Keratinocyte (primary cell): ENCODE measurements around the gene ASF1A. TPM values are rescaled to one million over a fixed set of nuclear protein-coding genes. Genes with fewer than 3 reads are reported as not detected.

Experiments
- DNase-seq: peaks from one replicate; pipeline ENCODE4 v3.0.0-alpha.2; 2011; ENCODE audit warnings: low read depth, missing footprints, low spot score
- FAIRE-seq: peaks from 2 replicates; lab custom pipeline; 2011; peaks lifted over from hg19 to GRCh38; lab: Jason Lieb, UNC
- H2AFZ ChIP-seq: 2 replicates; pipeline ENCODE4 v1.6.0; 2012; ENCODE audit warnings: low read length, control low read depth, inconsistent platforms; ENCODE audit not compliant: control insufficient read depth
- H3K27ac ChIP-seq: 2 replicates; pipeline ENCODE4 v1.5.1; 2011; ENCODE audit warnings: low read length; ENCODE audit not compliant: control insufficient read depth, insufficient read depth
- H3K27me3 ChIP-seq: 3 replicates; pipeline ENCODE4 v1.6.0; 2011; ENCODE audit warnings: low read length; ENCODE audit not compliant: control insufficient read depth, insufficient read depth; ENCODE audit errors: extremely low read depth
- H3K36me3 ChIP-seq, 2 experiments: 2 replicates in 1 of 2; 3 replicates in 1 of 2; pipeline ENCODE4 v1.5.1; 2011; ENCODE audit warnings: low read length in 2 of 2, mild to moderate bottlenecking in 1 of 2; ENCODE audit not compliant: control insufficient read depth in 2 of 2, insufficient read depth in 2 of 2; ENCODE audit errors: extremely low read depth in 1 of 2
- H3K4me1 ChIP-seq: 3 replicates; pipeline ENCODE4 v1.5.1; 2011; ENCODE audit warnings: low read length; ENCODE audit not compliant: control insufficient read depth, insufficient read depth; ENCODE audit errors: extremely low read depth
- H3K4me2 ChIP-seq: 3 replicates; pipeline ENCODE4 v1.6.0; 2011; ENCODE audit warnings: low read depth, low read length; ENCODE audit not compliant: control insufficient read depth, insufficient read depth; ENCODE audit errors: extremely low read depth
- H3K4me3 ChIP-seq, 3 experiments: fragments of 200-600 bp in 1 of 3; sonication (generic) in 1 of 3; 2 replicates in 2 of 3; 3 replicates in 1 of 3; pipeline ENCODE4 v1.5.1; 2011 to 2016; ENCODE audit warnings: low read length in 3 of 3, mild to moderate bottlenecking in 3 of 3, control low read depth in 2 of 3, inconsistent platforms in 1 of 3, low read depth in 1 of 3, mixed read lengths in 1 of 3, mixed run types in 1 of 3, moderate library complexity in 1 of 3; ENCODE audit not compliant: control insufficient read depth in 2 of 3, insufficient read depth in 2 of 3; ENCODE audit errors: extremely low read depth in 1 of 3
- H3K79me2 ChIP-seq: 2 replicates; pipeline ENCODE4 v1.6.0; 2012; ENCODE audit warnings: low read length; ENCODE audit not compliant: control insufficient read depth, insufficient read depth
- H3K9ac ChIP-seq: 3 replicates; pipeline ENCODE4 v1.6.0; 2011; ENCODE audit warnings: low read length; ENCODE audit not compliant: control insufficient read depth, insufficient read depth; ENCODE audit errors: extremely low read depth
- H3K9me1 ChIP-seq: 3 replicates; pipeline ENCODE4 v1.6.0; 2011; ENCODE audit warnings: low read length; ENCODE audit not compliant: control insufficient read depth, insufficient read depth; ENCODE audit errors: extremely low read depth
- H3K9me3 ChIP-seq: 2 replicates; pipeline ENCODE4 v1.5.1; 2012; ENCODE audit warnings: low read depth, low read length; ENCODE audit not compliant: control insufficient read depth
- H4K20me1 ChIP-seq: 3 replicates; pipeline ENCODE4 v1.6.0; 2011; ENCODE audit warnings: low read length; ENCODE audit not compliant: control insufficient read depth, insufficient read depth; ENCODE audit errors: extremely low read depth
- EZH2 ChIP-seq: IDR thresholded peaks from one replicate; pipeline ENCODE4 v1.6.1; 2012; ENCODE audit warnings: inconsistent platforms, mild to moderate bottlenecking, low read length, moderate library complexity
- dilution Hi-C: fragments of 300-500 bp; cut with MboI; formaldehyde crosslinking; loops from one replicate; pipeline ENCODE4 v1.7.0; 2020; ENCODE audit warnings: low sequenced_read_pairs; ENCODE audit not compliant: extremely low pct_ligation_motif_present
- polyA plus RNA-seq, 5 experiments: library from polyadenylated mRNA; depleted of rRNA in 3 of 5; stranded (reverse) in 3 of 5; stranded (forward) in 1 of 5; unstranded in 1 of 5; fragments of >200 nt; gene quantifications; 1 replicate in 1 of 5; 2 replicates in 3 of 5; 3 replicates in 1 of 5; pipeline versions ENCODE4 v1.2.1 to v1.2.3, GENCODE V29; 2011 to 2012; ENCODE audit warnings: missing spikeins in 2 of 5, low read depth in 1 of 5, low replicate concordance in 1 of 5
- TF ChIP-seq, protein P1 (sequence below), 3 experiments: IDR thresholded peaks in 1 of 3; conservative IDR thresholded peaks in 1 of 3; optimal IDR thresholded peaks in 1 of 3; 2 replicates in 2 of 3; 3 replicates in 1 of 3; pipeline versions ENCODE3 to v1.5.1; 2011; ENCODE audit warnings: low read length in 3 of 3, mild to moderate bottlenecking in 3 of 3, moderate library complexity in 2 of 3, control low read depth in 1 of 3, inconsistent platforms in 1 of 3; ENCODE audit not compliant: insufficient read depth in 2 of 3; ENCODE audit errors: extremely low read depth in 1 of 3

Gene ASF1A
- polyA plus RNA-seq, 1 donor (not counting 4 experiments of a cell fraction or from before 2014, with no cell fraction given) = 19.9 TPM

DNA sequence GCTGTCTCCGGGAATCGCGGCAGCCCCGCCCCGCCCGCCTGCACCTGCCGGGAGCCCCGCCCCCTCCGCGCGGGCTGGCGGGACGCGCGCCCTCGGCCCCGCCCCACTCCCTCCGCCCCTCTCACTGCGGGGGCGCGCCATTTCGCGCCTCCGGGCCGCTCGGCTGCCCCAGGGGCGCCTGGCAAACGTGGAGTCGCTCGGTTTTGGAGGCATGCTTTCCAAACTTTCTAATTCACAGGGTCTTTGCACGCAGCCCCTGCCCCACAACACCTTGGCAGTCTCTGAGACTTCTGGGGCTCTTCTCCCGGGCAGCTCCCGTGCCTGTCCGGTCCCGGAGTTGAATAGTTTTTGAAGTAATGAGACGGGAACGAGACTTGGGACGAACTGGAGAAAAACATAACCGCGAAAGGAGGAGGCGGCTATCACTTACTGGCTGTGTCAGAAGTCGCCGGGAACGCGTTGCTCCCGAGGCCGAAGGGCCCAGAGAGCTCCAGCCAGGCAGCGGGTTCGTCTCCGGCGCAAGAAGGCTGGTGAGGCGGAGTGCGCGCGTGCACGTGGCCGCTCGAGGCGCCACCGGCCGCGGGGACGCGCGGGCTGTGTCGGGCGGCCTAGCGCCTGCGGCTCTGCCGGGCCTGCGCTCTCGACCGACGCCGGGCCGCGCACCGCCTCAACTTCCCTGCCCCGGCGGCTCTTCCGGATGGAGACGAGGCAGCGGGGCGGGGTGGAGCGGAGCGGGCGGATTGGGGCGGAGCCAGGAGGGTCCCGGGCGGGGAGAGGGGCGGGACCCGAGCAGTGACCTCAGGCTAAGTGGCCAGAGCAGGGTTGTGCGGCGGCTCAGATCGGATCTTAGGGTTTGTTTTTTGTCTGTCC is 40.7 kb downstream of the ASF1A start, which contains the start of gene MCM9:
Gene MCM9, minus strand, starts transcription at position 699 of the 870 bp plus-strand sequence. CDS start 3,436 bp downstream, outside the sequence.
- Histone ChIP-seq H3K9me3 (no peaks in the 10 kb centered on the region), H3K9ac (peak within 1 kb of the TSS; percentile 87), H3K9me1 (no peaks in the 10 kb centered on the region), H4K20me1 (no peaks in the 10 kb centered on the region), H3K36me3 (peaks cover 0 to 2% of the 10 kb centered on the region in 2 experiments), H3K27me3 (no peaks in the 10 kb centered on the region), H2AFZ (peak within 1 kb of the TSS; percentile 97), H3K27ac (peak within 1 kb of the TSS; percentile 71), H3K79me2 (peaks cover 5% of the 10 kb centered on the region), H3K4me1 (peaks cover 5% of the 10 kb centered on the region), H3K4me3 (peak within 1 kb of the TSS; percentile 69 to 94 (median 92)), H3K4me2 (peak within 1 kb of the TSS; percentile 68)
- DNase-seq (no peak), FAIRE-seq (peak; percentile 44)
- TF ChIP-seq EZH2 = no peak
- TF ChIP-seq, protein P1, sequence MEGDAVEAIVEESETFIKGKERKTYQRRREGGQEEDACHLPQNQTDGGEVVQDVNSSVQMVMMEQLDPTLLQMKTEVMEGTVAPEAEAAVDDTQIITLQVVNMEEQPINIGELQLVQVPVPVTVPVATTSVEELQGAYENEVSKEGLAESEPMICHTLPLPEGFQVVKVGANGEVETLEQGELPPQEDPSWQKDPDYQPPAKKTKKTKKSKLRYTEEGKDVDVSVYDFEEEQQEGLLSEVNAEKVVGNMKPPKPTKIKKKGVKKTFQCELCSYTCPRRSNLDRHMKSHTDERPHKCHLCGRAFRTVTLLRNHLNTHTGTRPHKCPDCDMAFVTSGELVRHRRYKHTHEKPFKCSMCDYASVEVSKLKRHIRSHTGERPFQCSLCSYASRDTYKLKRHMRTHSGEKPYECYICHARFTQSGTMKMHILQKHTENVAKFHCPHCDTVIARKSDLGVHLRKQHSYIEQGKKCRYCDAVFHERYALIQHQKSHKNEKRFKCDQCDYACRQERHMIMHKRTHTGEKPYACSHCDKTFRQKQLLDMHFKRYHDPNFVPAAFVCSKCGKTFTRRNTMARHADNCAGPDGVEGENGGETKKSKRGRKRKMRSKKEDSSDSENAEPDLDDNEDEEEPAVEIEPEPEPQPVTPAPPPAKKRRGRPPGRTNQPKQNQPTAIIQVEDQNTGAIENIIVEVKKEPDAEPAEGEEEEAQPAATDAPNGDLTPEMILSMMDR (optimal IDR thresholded peaks at IDR 0.05 in 1 of 3, IDR thresholded peaks at IDR 0.05 in 1 of 3, conservative IDR thresholded peaks at IDR 0.05 in 1 of 3; ENCODE audit: extremely low read depth in 1 of 3, insufficient read depth in 2 of 3, low read length in 3 of 3) = no peak
- dilution Hi-C loops = no loop called here

DNA sequence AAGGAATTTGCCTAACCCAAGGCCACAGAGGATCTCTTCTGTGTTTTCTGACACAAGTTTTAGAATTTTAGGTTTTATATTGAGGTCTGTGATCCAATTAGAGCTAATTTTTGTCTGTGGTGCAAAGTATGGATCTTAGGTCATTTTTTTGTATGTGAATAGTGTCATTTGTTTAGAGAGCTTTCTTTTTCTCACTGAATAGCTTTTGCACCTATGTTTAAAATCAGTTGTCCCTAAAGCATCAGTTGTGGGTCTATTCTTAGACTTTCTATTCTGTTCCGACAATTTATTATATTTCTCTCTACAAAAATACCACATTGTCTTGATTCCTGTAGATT is 41.3 kb downstream of the ASF1A start:
- H2AFZ ChIP-seq = peak overlapping the region; percentile 97
- peaks cover 0 to 2% of the 10 kb centered on the region in 2 experiments for H3K36me3 ChIP-seq
- FAIRE-seq (no peak), DNase-seq (no peak)
- H3K79me2 ChIP-seq = peaks cover 5% of the 10 kb centered on the region
- peaks cover 5% of the 10 kb centered on the region for H3K4me1 ChIP-seq
- peak overlapping the region; percentile 71 for H3K27ac ChIP-seq
- peak overlapping the region; percentile 68 for H3K4me2 ChIP-seq
- peak overlapping the region; percentile 87 for H3K9ac ChIP-seq
- TF ChIP-seq, protein P1 (optimal IDR thresholded peaks at IDR 0.05 in 1 of 3, IDR thresholded peaks at IDR 0.05 in 1 of 3, conservative IDR thresholded peaks at IDR 0.05 in 1 of 3; ENCODE audit: extremely low read depth in 1 of 3, insufficient read depth in 2 of 3, low read length in 3 of 3) = no peak
- TF ChIP-seq EZH2 = no peak
- no peaks in the 10 kb centered on the region for H4K20me1 ChIP-seq
- H3K9me1 ChIP-seq = no peaks in the 10 kb centered on the region
- H3K4me3 ChIP-seq = peak overlapping the region; percentile 69 to 94 (median 92)
- H3K9me3 ChIP-seq = no peaks in the 10 kb centered on the region
- dilution Hi-C loops = no loop called here
- H3K27me3 ChIP-seq = no peaks in the 10 kb centered on the region
